ENCODE data around the gene UNKL.

The UNKL gene

DNA sequence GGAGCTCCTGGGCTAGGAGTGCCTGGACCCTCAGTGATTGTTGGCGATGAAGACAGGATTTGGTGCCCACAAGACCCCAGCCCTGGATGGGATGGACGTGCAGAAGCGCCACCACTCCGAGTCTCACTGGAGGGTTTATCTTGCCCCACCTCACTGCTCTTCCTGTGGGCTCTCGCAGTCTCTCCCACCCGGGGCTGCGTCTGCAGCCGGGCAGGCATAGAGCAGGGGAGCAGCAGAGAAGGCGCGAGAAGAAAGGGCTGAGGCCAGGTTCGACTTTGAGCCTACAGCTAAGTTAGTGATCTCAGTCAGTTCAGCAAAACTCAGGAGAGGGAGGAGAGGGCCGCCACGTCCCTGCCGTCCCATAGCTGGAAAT lies 98.5 kb downstream of the UNKL start:
- H3K27me3 ChIP-seq, result no peaks in the 10 kb centered on the region
- H3K4me1 ChIP-seq, result peaks cover 6 to 36% (median 26%) of the 10 kb centered on the region in 4 donors
- H3K4me3 ChIP-seq, result no peak overlapping the region
- no peaks in the 10 kb centered on the region for H3K9me3 ChIP-seq
- no peak for DNase-seq
- H3K36me3 ChIP-seq, result peaks cover 67 to 83% (median 75%) of the 10 kb centered on the region in 3 donors
- TF ChIP-seq, protein P1, sequence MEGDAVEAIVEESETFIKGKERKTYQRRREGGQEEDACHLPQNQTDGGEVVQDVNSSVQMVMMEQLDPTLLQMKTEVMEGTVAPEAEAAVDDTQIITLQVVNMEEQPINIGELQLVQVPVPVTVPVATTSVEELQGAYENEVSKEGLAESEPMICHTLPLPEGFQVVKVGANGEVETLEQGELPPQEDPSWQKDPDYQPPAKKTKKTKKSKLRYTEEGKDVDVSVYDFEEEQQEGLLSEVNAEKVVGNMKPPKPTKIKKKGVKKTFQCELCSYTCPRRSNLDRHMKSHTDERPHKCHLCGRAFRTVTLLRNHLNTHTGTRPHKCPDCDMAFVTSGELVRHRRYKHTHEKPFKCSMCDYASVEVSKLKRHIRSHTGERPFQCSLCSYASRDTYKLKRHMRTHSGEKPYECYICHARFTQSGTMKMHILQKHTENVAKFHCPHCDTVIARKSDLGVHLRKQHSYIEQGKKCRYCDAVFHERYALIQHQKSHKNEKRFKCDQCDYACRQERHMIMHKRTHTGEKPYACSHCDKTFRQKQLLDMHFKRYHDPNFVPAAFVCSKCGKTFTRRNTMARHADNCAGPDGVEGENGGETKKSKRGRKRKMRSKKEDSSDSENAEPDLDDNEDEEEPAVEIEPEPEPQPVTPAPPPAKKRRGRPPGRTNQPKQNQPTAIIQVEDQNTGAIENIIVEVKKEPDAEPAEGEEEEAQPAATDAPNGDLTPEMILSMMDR (IDR thresholded peaks at IDR 0.05), result no peak
- intact Hi-C loops (cut with DNase I; ENCODE audit: low total_unique reads), result no loop called here
- no peak overlapping the region for H3K27ac ChIP-seq

DNA sequence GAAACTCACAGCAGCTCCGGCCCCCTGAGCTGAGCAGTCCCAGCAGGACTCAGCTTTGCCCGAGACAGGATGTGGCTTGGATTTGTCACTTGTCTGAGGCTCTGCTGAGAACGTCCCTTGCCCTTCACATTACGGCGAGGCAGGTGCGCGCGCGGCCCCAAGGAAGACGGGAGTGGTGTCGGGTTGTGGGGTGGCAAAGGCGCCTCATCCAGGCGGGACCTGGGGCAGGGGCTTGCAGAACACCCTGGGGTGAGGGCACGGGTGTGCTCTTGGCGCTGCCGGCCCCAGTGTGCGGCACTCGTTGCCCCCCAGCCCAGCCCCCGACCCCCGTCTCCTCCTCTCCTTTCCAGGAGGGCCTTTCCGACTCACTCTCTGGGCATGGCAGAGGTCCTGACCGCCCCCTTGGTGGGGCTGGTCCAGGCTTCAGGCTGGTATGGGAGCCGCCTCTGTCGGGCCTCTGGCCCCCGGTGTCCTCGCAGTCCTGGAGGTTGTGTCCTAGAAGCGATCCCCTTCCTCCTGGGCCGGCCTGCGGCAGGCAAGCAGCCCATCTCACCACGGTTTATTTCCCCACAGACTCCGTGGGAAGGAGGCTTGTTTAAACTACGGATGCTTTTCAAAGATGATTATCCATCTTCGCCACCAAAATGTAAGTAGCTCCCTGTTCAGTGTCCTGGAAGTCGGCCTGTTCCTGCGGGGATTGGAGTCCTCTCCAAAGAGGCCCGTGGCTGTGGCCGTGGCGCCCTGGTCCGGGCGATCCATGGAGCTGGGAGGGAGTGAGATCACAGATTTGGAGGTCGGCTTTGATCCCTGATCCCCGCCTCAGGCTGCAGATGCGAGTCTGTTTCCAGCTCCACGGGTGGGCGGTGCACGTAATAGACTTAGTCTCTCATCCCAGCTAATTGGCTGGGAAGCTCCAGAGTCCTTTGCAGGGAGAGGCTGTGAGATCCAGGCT lies 99.1 kb downstream of the UNKL start:
- intact Hi-C loops (cut with DNase I; ENCODE audit: low total_unique reads), result no loop called here
- H3K27me3 ChIP-seq, result no peaks in the 10 kb centered on the region
- peaks cover 6 to 43% (median 32%) of the 10 kb centered on the region in 4 donors for H3K4me1 ChIP-seq
- DNase-seq, result no peak
- no peak overlapping the region for H3K27ac ChIP-seq
- TF ChIP-seq, protein P1 (IDR thresholded peaks at IDR 0.05), result no peak
- no peaks in the 10 kb centered on the region for H3K9me3 ChIP-seq
- H3K36me3 ChIP-seq, result peaks cover 61 to 77% (median 69%) of the 10 kb centered on the region in 3 donors
- no peak overlapping the region for H3K4me3 ChIP-seq

DNA sequence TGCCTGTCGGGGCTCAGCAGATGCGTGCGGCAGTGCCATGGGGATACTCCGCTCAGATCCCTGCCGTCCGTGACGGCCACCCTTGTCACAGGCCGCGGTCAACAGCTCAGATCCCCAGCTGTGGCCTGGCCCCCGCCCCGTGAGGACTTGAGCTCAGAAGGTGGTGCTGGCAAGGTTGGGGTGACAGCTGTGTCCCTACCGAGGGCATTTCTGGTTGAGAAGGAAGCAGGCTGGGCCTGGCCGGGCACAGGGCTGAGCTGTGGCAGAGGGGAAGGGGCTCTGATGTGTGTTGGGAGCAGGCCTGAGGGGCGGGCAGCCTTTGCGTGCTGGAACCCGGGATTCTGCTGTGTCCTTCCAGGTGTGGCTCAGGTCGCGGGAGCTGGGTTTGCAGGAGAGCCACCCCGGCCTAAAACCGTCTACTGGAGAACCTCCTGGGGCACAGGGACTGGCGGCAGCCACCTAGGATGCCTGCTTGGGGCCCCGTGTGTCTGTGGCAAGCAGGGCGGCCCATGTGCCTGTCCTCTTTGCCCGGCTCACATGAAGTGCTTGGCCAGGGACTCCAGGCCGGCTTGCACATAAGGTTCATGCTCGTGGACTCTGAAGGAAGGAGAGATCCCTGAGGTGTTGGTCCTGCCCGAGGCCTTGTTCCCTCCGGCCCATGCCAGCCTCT lies 100.0 kb downstream of the UNKL start:
- peaks cover 6 to 46% (median 32%) of the 10 kb centered on the region in 4 donors for H3K4me1 ChIP-seq
- peaks cover 52 to 68% (median 61%) of the 10 kb centered on the region in 3 donors for H3K36me3 ChIP-seq
- no peak overlapping the region for H3K27ac ChIP-seq
- no peak for DNase-seq
- no peak overlapping the region for H3K4me3 ChIP-seq
- no peaks in the 10 kb centered on the region for H3K9me3 ChIP-seq
- intact Hi-C loops (cut with DNase I; ENCODE audit: low total_unique reads), result no loop called here
- no peaks in the 10 kb centered on the region for H3K27me3 ChIP-seq
- TF ChIP-seq, protein P1 (IDR thresholded peaks at IDR 0.05), result no peak

DNA sequence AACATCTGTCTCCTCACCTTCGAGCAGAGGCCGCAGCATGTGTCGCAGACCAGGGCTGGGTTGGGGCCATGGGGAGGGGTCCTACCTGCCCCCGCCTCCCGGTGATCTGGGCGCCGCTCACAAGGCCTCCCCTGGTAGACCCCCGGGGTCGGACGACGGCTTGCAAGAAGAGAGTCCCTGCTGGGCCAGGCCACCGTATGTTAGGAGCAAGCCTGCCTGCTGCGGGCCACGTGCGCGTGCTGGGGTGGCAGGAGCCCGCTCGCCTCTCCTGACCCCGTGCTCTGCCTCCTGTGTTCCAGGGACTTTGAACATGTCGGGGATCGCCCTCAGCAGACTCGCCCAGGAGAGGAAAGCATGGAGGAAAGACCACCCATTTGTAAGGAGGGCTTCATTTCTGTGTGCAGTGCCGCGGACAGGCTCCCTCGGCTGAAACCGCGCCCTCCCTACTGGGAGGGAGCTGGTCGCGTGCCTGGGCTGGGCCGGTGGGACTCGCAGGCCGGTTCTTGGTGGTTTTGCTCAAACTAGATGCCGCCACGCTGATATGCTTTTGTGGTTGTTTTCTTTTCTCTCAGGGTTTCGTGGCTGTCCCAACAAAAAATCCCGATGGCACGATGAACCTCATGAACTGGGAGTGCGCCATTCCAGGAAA lies 100.7 kb downstream of the UNKL start:
- no peak for DNase-seq
- Histone ChIP-seq H3K27me3 (no peaks in the 10 kb centered on the region), H3K4me1 (peaks cover 6 to 46% (median 32%) of the 10 kb centered on the region in 4 donors), H3K36me3 (peaks cover 46 to 62% (median 54%) of the 10 kb centered on the region in 3 donors), H3K9me3 (no peaks in the 10 kb centered on the region), H3K4me3 (no peak overlapping the region), H3K27ac (no peak overlapping the region)
- intact Hi-C loops (cut with DNase I; ENCODE audit: low total_unique reads), result no loop called here
- TF ChIP-seq, protein P1 (IDR thresholded peaks at IDR 0.05), result no peak
